ENCODE results near the gene C1QTNF8. TPM values are rescaled to one million over a fixed set of nuclear protein-coding genes. Genes with fewer than 3 reads are reported as not detected.

Gene C1QTNF8
- total and polyA plus RNA-seq, 2 of the 13 experiments (the other 11 are each of a cell fraction or from before 2014, with no cell fraction given): 0.09 TPM; not detected in 1

DNA sequence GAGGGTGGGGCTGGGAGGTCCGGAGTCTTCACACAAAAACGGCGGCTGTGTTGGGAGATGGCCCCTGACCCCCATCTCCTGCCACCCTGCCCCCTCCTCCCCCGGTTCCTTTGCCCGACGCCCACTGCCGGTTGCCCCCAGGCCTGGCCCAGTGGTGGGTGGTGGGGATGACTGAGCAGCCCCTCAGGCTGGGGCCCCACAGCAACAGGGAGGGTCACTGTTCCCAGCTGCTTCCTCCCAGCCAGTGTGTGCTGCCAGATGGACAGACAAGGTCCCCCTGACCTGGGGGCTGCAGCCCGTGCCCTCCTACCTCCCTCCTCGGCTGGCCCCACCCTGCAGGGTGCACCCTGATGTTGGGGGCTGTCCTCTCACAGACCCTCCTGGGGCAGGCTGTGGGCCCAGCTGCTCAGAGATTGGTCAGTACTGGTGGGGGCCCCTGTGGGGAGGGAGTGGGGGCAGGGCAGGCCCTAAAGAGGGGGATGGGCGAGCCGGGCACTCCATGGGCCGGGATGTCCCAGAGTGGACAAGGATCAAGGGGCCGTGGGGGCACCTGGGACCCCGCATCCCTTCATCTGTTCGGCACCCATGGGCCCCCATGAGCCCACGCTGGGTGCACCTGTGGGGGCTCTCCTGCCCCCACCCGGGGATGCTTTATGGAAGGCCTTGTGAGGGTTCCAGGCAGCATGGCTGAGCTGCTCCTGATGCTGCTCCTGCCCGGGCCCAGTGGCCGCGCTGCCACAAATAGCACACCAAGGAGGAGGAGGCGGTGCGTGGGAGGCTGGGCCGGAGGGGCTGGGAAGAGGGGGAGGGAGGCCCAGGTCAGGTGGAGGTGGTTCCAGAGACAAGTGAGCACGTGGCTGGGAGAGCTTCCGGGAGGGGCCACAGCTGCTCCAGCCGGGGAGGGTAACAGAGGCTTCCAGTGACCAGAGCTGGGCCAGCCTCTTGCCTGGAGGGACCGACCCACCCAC lies 5.1 kb downstream of the C1QTNF8 start (continued):
- TF ChIP-seq, protein P1, sequence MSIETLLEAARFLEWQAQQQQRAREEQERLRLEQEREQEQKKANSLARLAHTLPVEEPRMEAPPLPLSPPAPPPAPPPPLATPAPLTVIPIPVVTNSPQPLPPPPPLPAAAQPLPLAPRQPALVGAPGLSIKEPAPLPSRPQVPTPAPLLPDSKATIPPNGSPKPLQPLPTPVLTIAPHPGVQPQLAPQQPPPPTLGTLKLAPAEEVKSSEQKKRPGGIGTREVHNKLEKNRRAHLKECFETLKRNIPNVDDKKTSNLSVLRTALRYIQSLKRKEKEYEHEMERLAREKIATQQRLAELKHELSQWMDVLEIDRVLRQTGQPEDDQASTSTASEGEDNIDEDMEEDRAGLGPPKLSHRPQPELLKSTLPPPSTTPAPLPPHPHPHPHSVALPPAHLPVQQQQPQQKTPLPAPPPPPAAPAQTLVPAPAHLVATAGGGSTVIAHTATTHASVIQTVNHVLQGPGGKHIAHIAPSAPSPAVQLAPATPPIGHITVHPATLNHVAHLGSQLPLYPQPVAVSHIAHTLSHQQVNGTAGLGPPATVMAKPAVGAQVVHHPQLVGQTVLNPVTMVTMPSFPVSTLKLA (IDR thresholded peaks at IDR 0.05): peak; percentile 39; the same call in 1 of the 2 replicates
- TF ChIP-seq ZNF143 (CRISPR knock-in tag; IDR thresholded peaks at IDR 0.05): no peak; the same call in 1 of the 2 replicates
- no peak for TF ChIP-seq KAT7 (CRISPR knock-in tag; IDR thresholded peaks at IDR 0.05; ENCODE audit: borderline replicate concordance)
- TF ChIP-seq, protein P2, sequence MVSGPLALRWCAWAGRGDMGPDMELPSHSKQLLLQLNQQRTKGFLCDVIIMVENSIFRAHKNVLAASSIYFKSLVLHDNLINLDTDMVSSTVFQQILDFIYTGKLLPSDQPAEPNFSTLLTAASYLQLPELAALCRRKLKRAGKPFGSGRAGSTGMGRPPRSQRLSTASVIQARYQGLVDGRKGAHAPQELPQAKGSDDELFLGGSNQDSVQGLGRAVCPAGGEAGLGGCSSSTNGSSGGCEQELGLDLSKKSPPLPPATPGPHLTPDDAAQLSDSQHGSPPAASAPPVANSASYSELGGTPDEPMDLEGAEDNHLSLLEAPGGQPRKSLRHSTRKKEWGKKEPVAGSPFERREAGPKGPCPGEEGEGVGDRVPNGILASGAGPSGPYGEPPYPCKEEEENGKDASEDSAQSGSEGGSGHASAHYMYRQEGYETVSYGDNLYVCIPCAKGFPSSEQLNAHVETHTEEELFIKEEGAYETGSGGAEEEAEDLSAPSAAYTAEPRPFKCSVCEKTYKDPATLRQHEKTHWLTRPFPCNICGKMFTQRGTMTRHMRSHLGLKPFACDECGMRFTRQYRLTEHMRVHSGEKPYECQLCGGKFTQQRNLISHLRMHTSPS (CRISPR knock-in tag; IDR thresholded peaks at IDR 0.05; ENCODE audit: low read depth): peak; percentile 70; the same call in 1 of the 2 replicates
- no peak for TF ChIP-seq ZFAT (CRISPR knock-in tag; conservative IDR thresholded peaks at IDR 0.05)
- TF ChIP-seq ZBTB7A (CRISPR knock-in tag; IDR thresholded peaks at IDR 0.05): no peak; the same call in 1 of the 2 replicates
- TF ChIP-seq MAFF (IDR thresholded peaks at IDR 0.05; ENCODE audit: low read depth, low read length): no peak
- TF ChIP-seq, protein P3, sequence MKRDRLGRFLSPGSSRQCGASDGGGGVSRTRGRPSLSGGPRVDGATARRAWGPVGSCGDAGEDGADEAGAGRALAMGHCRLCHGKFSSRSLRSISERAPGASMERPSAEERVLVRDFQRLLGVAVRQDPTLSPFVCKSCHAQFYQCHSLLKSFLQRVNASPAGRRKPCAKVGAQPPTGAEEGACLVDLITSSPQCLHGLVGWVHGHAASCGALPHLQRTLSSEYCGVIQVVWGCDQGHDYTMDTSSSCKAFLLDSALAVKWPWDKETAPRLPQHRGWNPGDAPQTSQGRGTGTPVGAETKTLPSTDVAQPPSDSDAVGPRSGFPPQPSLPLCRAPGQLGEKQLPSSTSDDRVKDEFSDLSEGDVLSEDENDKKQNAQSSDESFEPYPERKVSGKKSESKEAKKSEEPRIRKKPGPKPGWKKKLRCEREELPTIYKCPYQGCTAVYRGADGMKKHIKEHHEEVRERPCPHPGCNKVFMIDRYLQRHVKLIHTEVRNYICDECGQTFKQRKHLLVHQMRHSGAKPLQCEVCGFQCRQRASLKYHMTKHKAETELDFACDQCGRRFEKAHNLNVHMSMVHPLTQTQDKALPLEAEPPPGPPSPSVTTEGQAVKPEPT (CRISPR knock-in tag; IDR thresholded peaks at IDR 0.05; ENCODE audit: low read depth): no peak
- no peak for TF ChIP-seq ZNF451 (CRISPR knock-in tag; IDR thresholded peaks at IDR 0.05)
- TF ChIP-seq, protein P4, sequence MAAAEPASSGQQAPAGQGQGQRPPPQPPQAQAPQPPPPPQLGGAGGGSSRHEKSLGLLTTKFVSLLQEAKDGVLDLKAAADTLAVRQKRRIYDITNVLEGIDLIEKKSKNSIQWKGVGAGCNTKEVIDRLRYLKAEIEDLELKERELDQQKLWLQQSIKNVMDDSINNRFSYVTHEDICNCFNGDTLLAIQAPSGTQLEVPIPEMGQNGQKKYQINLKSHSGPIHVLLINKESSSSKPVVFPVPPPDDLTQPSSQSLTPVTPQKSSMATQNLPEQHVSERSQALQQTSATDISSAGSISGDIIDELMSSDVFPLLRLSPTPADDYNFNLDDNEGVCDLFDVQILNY (CRISPR knock-in tag; conservative IDR thresholded peaks at IDR 0.05): no peak
- TF ChIP-seq, protein P5, sequence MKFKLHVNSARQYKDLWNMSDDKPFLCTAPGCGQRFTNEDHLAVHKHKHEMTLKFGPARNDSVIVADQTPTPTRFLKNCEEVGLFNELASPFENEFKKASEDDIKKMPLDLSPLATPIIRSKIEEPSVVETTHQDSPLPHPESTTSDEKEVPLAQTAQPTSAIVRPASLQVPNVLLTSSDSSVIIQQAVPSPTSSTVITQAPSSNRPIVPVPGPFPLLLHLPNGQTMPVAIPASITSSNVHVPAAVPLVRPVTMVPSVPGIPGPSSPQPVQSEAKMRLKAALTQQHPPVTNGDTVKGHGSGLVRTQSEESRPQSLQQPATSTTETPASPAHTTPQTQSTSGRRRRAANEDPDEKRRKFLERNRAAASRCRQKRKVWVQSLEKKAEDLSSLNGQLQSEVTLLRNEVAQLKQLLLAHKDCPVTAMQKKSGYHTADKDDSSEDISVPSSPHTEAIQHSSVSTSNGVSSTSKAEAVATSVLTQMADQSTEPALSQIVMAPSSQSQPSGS (CRISPR knock-in tag; IDR thresholded peaks at IDR 0.05): no peak
- no peak for TF ChIP-seq TRIM24 (CRISPR knock-in tag; IDR thresholded peaks at IDR 0.05)
- TF ChIP-seq SALL1 (CRISPR knock-in tag; IDR thresholded peaks at IDR 0.05): peak; percentile 24; the same call in 1 of the 2 replicates
- no peak; the same call in 1 of the 2 replicates for TF ChIP-seq PAX8 (CRISPR knock-in tag; IDR thresholded peaks at IDR 0.05; ENCODE audit: borderline replicate concordance)
- no peak for TF ChIP-seq PHF8 (CRISPR knock-in tag; IDR thresholded peaks at IDR 0.05)
- TF ChIP-seq, protein P6, sequence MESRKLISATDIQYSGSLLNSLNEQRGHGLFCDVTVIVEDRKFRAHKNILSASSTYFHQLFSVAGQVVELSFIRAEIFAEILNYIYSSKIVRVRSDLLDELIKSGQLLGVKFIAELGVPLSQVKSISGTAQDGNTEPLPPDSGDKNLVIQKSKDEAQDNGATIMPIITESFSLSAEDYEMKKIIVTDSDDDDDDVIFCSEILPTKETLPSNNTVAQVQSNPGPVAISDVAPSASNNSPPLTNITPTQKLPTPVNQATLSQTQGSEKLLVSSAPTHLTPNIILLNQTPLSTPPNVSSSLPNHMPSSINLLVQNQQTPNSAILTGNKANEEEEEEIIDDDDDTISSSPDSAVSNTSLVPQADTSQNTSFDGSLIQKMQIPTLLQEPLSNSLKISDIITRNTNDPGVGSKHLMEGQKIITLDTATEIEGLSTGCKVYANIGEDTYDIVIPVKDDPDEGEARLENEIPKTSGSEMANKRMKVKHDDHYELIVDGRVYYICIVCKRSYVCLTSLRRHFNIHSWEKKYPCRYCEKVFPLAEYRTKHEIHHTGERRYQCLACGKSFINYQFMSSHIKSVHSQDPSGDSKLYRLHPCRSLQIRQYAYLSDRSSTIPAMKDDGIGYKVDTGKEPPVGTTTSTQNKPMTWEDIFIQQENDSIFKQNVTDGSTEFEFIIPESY (CRISPR knock-in tag; IDR thresholded peaks at IDR 0.05): peak; percentile 4; the same call in 1 of the 2 replicates
